H1 (cell line): ENCODE results near the gene MCUR1. TPM values are rescaled to one million over a fixed set of nuclear protein-coding genes. Genes with fewer than 3 reads are reported as not detected.

ENCODE experiments used
- CTCF ChIA-PET: fragments of 300-600 bp; sonication (Branson Sonifier 250); formaldehyde crosslinking; loops from one replicate; lab custom pipeline; 2021; ENCODE audit not compliant: partially characterized antibody; lab: Charles Lee
- POLR2A ChIA-PET: fragments of 300-600 bp; sonication (Branson Sonifier 250); formaldehyde crosslinking; loops from one replicate; lab custom pipeline; 2021; ENCODE audit warnings: inconsistent platforms; ENCODE audit not compliant: partially characterized antibody; lab: Charles Lee
- DNase-seq, 2 experiments: peaks; one replicate each; pipeline versions ENCODE4 v3.0.0 to v3.0.0-alpha.2; 2010 to 2022; ENCODE audit warnings: low spot score in 2 of 2, low read depth in 1 of 2, mixed read lengths in 1 of 2
- FAIRE-seq: peaks from 2 replicates; lab custom pipeline; 2011; peaks lifted over from hg19 to GRCh38; lab: Jason Lieb, UNC
- H2AFZ ChIP-seq: 2 replicates; pipeline ENCODE4 v1.8.1; 2012; ENCODE audit warnings: low read length, inconsistent platforms
- H2AK5ac ChIP-seq: 2 replicates; pipeline ENCODE4 v1.6.1; 2013; ENCODE audit warnings: low read depth, low read length
- H2BK120ac ChIP-seq: replicated peaks from 2 replicates; pipeline ENCODE3; 2013; ENCODE audit warnings: low read depth, low read length, inconsistent platforms
- H2BK12ac ChIP-seq: 2 replicates; pipeline ENCODE4 v1.6.1; 2013; ENCODE audit warnings: low read depth, low read length
- H2BK15ac ChIP-seq: 2 replicates; pipeline ENCODE4 v1.6.1; 2013; ENCODE audit warnings: low read length
- H2BK20ac ChIP-seq: 2 replicates; pipeline ENCODE4 v1.6.1; 2013; ENCODE audit warnings: low read length
- H2BK5ac ChIP-seq: 2 replicates; pipeline ENCODE4 v1.6.1; 2013; ENCODE audit warnings: low read depth, low read length
- H3K14ac ChIP-seq: 2 replicates; pipeline ENCODE4 v1.6.1; 2013; ENCODE audit warnings: inconsistent platforms; ENCODE audit not compliant: insufficient read length
- H3K18ac ChIP-seq: 2 replicates; pipeline ENCODE4 v1.6.1; 2013; ENCODE audit warnings: low read length; ENCODE audit errors: extremely low read depth
- H3K23ac ChIP-seq: 2 replicates; pipeline ENCODE4 v1.6.1; 2013; ENCODE audit warnings: inconsistent platforms; ENCODE audit not compliant: insufficient read length
- H3K23me2 ChIP-seq: 2 replicates; pipeline ENCODE4 v1.6.1; 2013; ENCODE audit warnings: low read depth, low read length
- H3K27ac ChIP-seq: 2 replicates; pipeline ENCODE4 v1.6.1; 2011; ENCODE audit warnings: low read depth, low read length, inconsistent platforms
- H3K27me3 ChIP-seq, 4 experiments: replicated peaks in 1 of 4; 1 replicate in 1 of 4; 2 replicates in 3 of 4; pipeline versions ENCODE4 v1.6.1 to v1.8.1; 2011 to 2013; ENCODE audit warnings: low read length in 3 of 4, mild to moderate bottlenecking in 3 of 4, inconsistent platforms in 2 of 4, mixed read lengths in 2 of 4, moderate library complexity in 1 of 4; ENCODE audit not compliant: control insufficient read depth in 3 of 4, insufficient read depth in 3 of 4; ENCODE audit errors: extremely low read depth in 1 of 4
- H3K36me3 ChIP-seq, 4 experiments: 2 replicates each; pipeline versions ENCODE4 v1.6.1 to v1.8.1; 2011 to 2013; ENCODE audit warnings: mild to moderate bottlenecking in 4 of 4, low read length in 3 of 4, moderate library complexity in 2 of 4, control low read depth in 1 of 4, inconsistent platforms in 1 of 4; ENCODE audit not compliant: insufficient read depth in 4 of 4, control insufficient read depth in 2 of 4
- H3K4ac ChIP-seq: replicated peaks from 2 replicates; pipeline ENCODE3; 2013; ENCODE audit warnings: low read length, low read depth, mixed read lengths, inconsistent platforms; ENCODE audit not compliant: insufficient read length
- H3K4me1 ChIP-seq, 4 experiments: replicated peaks in 1 of 4; 1 replicate in 1 of 4; 2 replicates in 3 of 4; pipeline versions ENCODE4 v1.6.1 to v1.8.1; 2011 to 2013; ENCODE audit warnings: low read length in 3 of 4, inconsistent platforms in 2 of 4, mixed read lengths in 1 of 4; ENCODE audit not compliant: insufficient read depth in 4 of 4, control insufficient read depth in 3 of 4
- H3K4me2 ChIP-seq, 2 experiments: 2 replicates each; pipeline versions ENCODE4 v1.6.1 to v1.8.1; 2011 to 2013; ENCODE audit warnings: low read depth in 2 of 2, low read length in 2 of 2, control low read depth in 1 of 2, inconsistent platforms in 1 of 2, mild to moderate bottlenecking in 1 of 2; ENCODE audit not compliant: insufficient read depth in 1 of 2
- H3K4me3 ChIP-seq, 4 experiments: fragments of 200-600, 300-600 bp in 1 of 4; sonication (generic), shearing (Covaris generic), sonication (Bioruptor Twin) in 1 of 4; 2 replicates each; pipeline versions ENCODE4 v1.5.1 to v1.8.1; 2011 to 2016; ENCODE audit warnings: low read length in 4 of 4, low read depth in 3 of 4, control low read depth in 2 of 4, inconsistent platforms in 2 of 4, mild to moderate bottlenecking in 2 of 4, mixed read lengths in 1 of 4, moderate library complexity in 1 of 4; ENCODE audit not compliant: insufficient read depth in 2 of 4; ENCODE audit errors: extremely low read depth in 1 of 4
- H3K56ac ChIP-seq: replicated peaks from 2 replicates; pipeline ENCODE3; 2013; ENCODE audit warnings: low read depth, mild to moderate bottlenecking, mixed read lengths, low read length, inconsistent platforms; ENCODE audit not compliant: insufficient read length
- H3K79me1 ChIP-seq: 2 replicates; pipeline ENCODE4 v1.6.1; 2013; ENCODE audit warnings: low read depth, low read length, control low read depth
- H3K79me2 ChIP-seq, 2 experiments: 2 replicates each; pipeline versions ENCODE4 v1.6.1 to v1.8.1; 2012 to 2013; ENCODE audit warnings: low read length in 2 of 2, mild to moderate bottlenecking in 2 of 2, inconsistent platforms in 1 of 2; ENCODE audit not compliant: insufficient read depth in 2 of 2, control insufficient read depth in 1 of 2
- H3K9ac ChIP-seq, 4 experiments: replicated peaks in 1 of 4; 1 replicate in 1 of 4; 2 replicates in 3 of 4; pipeline versions ENCODE4 v1.6.1 to v1.8.1; 2011 to 2013; ENCODE audit warnings: low read depth in 3 of 4, low read length in 3 of 4, control low read depth in 2 of 4, mild to moderate bottlenecking in 2 of 4, moderate library complexity in 2 of 4, inconsistent platforms in 1 of 4; ENCODE audit errors: extremely low read depth in 1 of 4
- H3K9me3 ChIP-seq, 2 experiments: 2 replicates each; pipeline versions ENCODE4 v1.6.1 to v1.8.1; 2012 to 2013; ENCODE audit warnings: mild to moderate bottlenecking in 2 of 2, moderate library complexity in 2 of 2, control low read depth in 1 of 2, inconsistent platforms in 1 of 2, low read depth in 1 of 2, low read length in 1 of 2, mixed read lengths in 1 of 2; ENCODE audit not compliant: insufficient read depth in 2 of 2
- H4K20me1 ChIP-seq, 2 experiments: replicated peaks in 1 of 2; 2 replicates each; pipeline versions ENCODE3 to v1.8.1; 2011 to 2013; ENCODE audit warnings: inconsistent platforms in 2 of 2, low read length in 2 of 2, mild to moderate bottlenecking in 1 of 2; ENCODE audit not compliant: insufficient read depth in 2 of 2, control insufficient read depth in 1 of 2
- H4K5ac ChIP-seq: 2 replicates; pipeline ENCODE4 v1.6.1; 2013; ENCODE audit warnings: low read length, low read depth, mixed read lengths, inconsistent platforms; ENCODE audit not compliant: insufficient read length
- H4K8ac ChIP-seq: 2 replicates; pipeline ENCODE4 v1.8.0; 2013; ENCODE audit warnings: mild to moderate bottlenecking, moderate library complexity, low read length, inconsistent platforms; ENCODE audit not compliant: insufficient read depth; ENCODE audit errors: extremely low read depth
- H4K91ac ChIP-seq: replicated peaks from 2 replicates; pipeline ENCODE3; 2013; ENCODE audit warnings: low read length, mixed read lengths, inconsistent platforms; ENCODE audit not compliant: insufficient read length
- CHD2 ChIP-seq: IDR thresholded peaks from 2 replicates; pipeline ENCODE4 v1.6.1; 2012; ENCODE audit warnings: low read length, improper control_type of control experiment
- CTBP2 ChIP-seq: IDR thresholded peaks from 2 replicates; pipeline ENCODE4 v1.7.0; 2011; ENCODE audit warnings: borderline replicate concordance, mild to moderate bottlenecking, moderate library complexity, mixed read lengths, low read length; ENCODE audit not compliant: insufficient read depth, insufficient read length
- EP300 ChIP-seq, 2 experiments: IDR thresholded peaks; 1 replicate in 1 of 2; 2 replicates in 1 of 2; pipeline ENCODE4 v1.6.1; 2011 to 2012; ENCODE audit warnings: low read depth in 2 of 2, low read length in 2 of 2, mild to moderate bottlenecking in 2 of 2, borderline replicate concordance in 1 of 2, inconsistent platforms in 1 of 2, moderate library complexity in 1 of 2
- NANOG ChIP-seq: IDR thresholded peaks from 2 replicates; pipeline ENCODE4 v1.6.1; 2011; ENCODE audit warnings: low read length, low read depth, mild to moderate bottlenecking, inconsistent platforms; ENCODE audit not compliant: insufficient read depth, poor library complexity, severe bottlenecking
- POLR2AphosphoS5 ChIP-seq: IDR thresholded peaks from 2 replicates; pipeline ENCODE4 v1.6.1; 2011; ENCODE audit warnings: low read depth, low read length
- POU5F1 ChIP-seq: IDR thresholded peaks from 2 replicates; pipeline ENCODE4 v1.6.1; 2011; ENCODE audit warnings: low read depth, mild to moderate bottlenecking, low read length, moderate library complexity
- RAD21 ChIP-seq, 2 experiments: IDR thresholded peaks in 1 of 2; conservative IDR thresholded peaks in 1 of 2; 2 replicates each; pipeline ENCODE4 v1.6.1; 2011; ENCODE audit warnings: low read depth in 2 of 2, low read length in 2 of 2, improper control_type of control experiment in 1 of 2, inconsistent platforms in 1 of 2, mild to moderate bottlenecking in 1 of 2, moderate library complexity in 1 of 2
- RBBP5 ChIP-seq: IDR thresholded peaks from 2 replicates; pipeline ENCODE4 v1.7.1; 2012; ENCODE audit warnings: low read depth, mild to moderate bottlenecking, inconsistent platforms, low read length, moderate library complexity, borderline replicate concordance
- RNF2 ChIP-seq: fragments of 200-900, 300-1000 bp; sonication (generic); IDR thresholded peaks from 2 replicates; pipeline ENCODE4 v1.7.1; 2016; ENCODE audit warnings: borderline replicate concordance, low read depth, mild to moderate bottlenecking, antibody characterized with exemption, low read length; ENCODE audit not compliant: poor library complexity, severe bottlenecking; ENCODE audit errors: missing control alignments
- SP1 ChIP-seq: IDR thresholded peaks from 2 replicates; pipeline ENCODE4 v1.6.1; 2011; ENCODE audit warnings: low read depth, low read length
- TEAD4 ChIP-seq: IDR thresholded peaks from 2 replicates; pipeline ENCODE4 v1.6.1; 2012; ENCODE audit warnings: low read depth, low read length, inconsistent platforms, mixed read lengths
- USF2 ChIP-seq: IDR thresholded peaks from 2 replicates; pipeline ENCODE4 v1.6.1; 2011; ENCODE audit warnings: low read length, improper control_type of control experiment
- WGBS, 2 experiments: shearing (Covaris generic) in 1 of 2; methylation state at CpG; one replicate each; pipeline versions ENCODE4 v1.1.6 to v1.1.7; 2013 to 2015; ENCODE audit warnings: low lambda C conversion rate in 2 of 2, mixed read lengths in 2 of 2, inconsistent platforms in 1 of 2, low coverage in 1 of 2, missing lambda C conversion rate in 1 of 2; ENCODE audit not compliant: insufficient replicate concordance in 2 of 2, insufficient coverage in 1 of 2, insufficient read length in 1 of 2; ENCODE audit errors: extremely low coverage in 1 of 2, missing lambda C conversion rate in 1 of 2; 5-methylcytosine and 5-hydroxymethylcytosine counted together
- polyA plus RNA-seq, 7 experiments: library from polyadenylated mRNA; depleted of rRNA in 3 of 7; stranded (reverse) in 5 of 7; unstranded in 2 of 7; fragments of >200 nt in 5 of 7; fragments of 200-250 nt in 2 of 7; gene quantifications; 1 replicate in 5 of 7; 2 replicates in 1 of 7; 4 replicates in 1 of 7; pipeline versions ENCODE4 v1.2.1 to v1.2.3, GENCODE V29; 2011 to 2013; ENCODE audit warnings: missing spikeins in 2 of 7, mixed read lengths in 2 of 7
- total RNA-seq: library from RNA; stranded (reverse); fragmentation: NEBNext Ultra II Directional; extraction: Animal tissue kit (Norgen Biotek cat#: 25700); gene quantifications from 2 replicates; pipeline ENCODE4 v1.2.1, GENCODE V29; 2021

Gene MCUR1
- total and polyA plus RNA-seq, 2 of the 8 experiments (the other 6 are each of a cell fraction or from before 2014, with no cell fraction given): 9.6 to 37.3 TPM

- H3K27me3 ChIP-seq: no peaks in the 10 kb centered on the region
- H2BK12ac ChIP-seq: no peak overlapping the region
- H2BK15ac ChIP-seq: no peak overlapping the region
- H4K5ac ChIP-seq: no peak overlapping the region
- no peak overlapping the region for H3K56ac ChIP-seq
- no peak overlapping the region for H3K4ac ChIP-seq
- no peak overlapping the region for H3K14ac ChIP-seq
- no peak overlapping the region for H3K4me2 ChIP-seq
- 0 out of 4 replicates have a peak, but pooled peaks cover 0 to 2% of the 10 kb centered on the region in 2 experiments for H3K9me3 ChIP-seq
- no peak overlapping the region for H3K4me3 ChIP-seq
- no peaks in the 10 kb centered on the region for H3K23me2 ChIP-seq
- no peak overlapping the region for H3K27ac ChIP-seq
- no peaks in the 10 kb centered on the region for H4K20me1 ChIP-seq
- no peak overlapping the region for H3K18ac ChIP-seq
- 92% methylated on average over 1 of the region's 1 CpG; no CpG with 5 or more reads in 1 of the 2 experiments for WGBS, 2 experiments
- H4K8ac ChIP-seq: no peak overlapping the region
- H4K91ac ChIP-seq: no peak overlapping the region
- DNase-seq (no peak), FAIRE-seq (no peak)
- H3K79me1 ChIP-seq: no peaks in the 10 kb centered on the region
- no peak overlapping the region for H3K9ac ChIP-seq
- CTCF ChIA-PET: interaction anchor here (1.2 kb wide), 1 partner anchor 19 kb away, joined by 3 read pairs; no protein-coding TSS in a partner anchor
- no peaks in the 10 kb centered on the region for H3K4me1 ChIP-seq
- no peaks in the 10 kb centered on the region for H3K79me2 ChIP-seq
- no peak overlapping the region for H3K23ac ChIP-seq
- no peak overlapping the region for H2AK5ac ChIP-seq
- H3K36me3 ChIP-seq: no peaks in the 10 kb centered on the region
- no peak overlapping the region for H2BK20ac ChIP-seq
- POLR2A ChIA-PET: no interaction called here
- no peak overlapping the region for H2BK120ac ChIP-seq
- H2BK5ac ChIP-seq: no peak overlapping the region
- H2AFZ ChIP-seq: no peak overlapping the region
- TF ChIP-seq RBBP5 (no peak), USF2 (no peak), POU5F1 (no peak), CTBP2 (no peak), EP300 (IDR thresholded peaks at IDR 0.05; ENCODE audit: borderline replicate concordance in 1 of 2, low read depth in 2 of 2, low read length in 2 of 2) (no peak), POLR2AphosphoS5 (no peak), RAD21 (IDR thresholded peaks at IDR 0.05 in 1 of 2, conservative IDR thresholded peaks at IDR 0.05 in 1 of 2; ENCODE audit: low read depth in 2 of 2, low read length in 2 of 2) (no peak), RNF2 (no peak), CHD2 (no peak), TEAD4 (no peak), NANOG (no peak), SP1 (no peak)
These were observed 11.5 kb upstream of the MCUR1 start for GRCh38 chr6:13825871-13826270.
